ENCODE results near the gene HOXD12. TPM values are rescaled to one million over a fixed set of nuclear protein-coding genes. Genes with fewer than 3 reads are reported as not detected.

HOXD12 gene
- total RNA-seq, 1 experiment from 2014 or later, result 0.12 TPM

DNA sequence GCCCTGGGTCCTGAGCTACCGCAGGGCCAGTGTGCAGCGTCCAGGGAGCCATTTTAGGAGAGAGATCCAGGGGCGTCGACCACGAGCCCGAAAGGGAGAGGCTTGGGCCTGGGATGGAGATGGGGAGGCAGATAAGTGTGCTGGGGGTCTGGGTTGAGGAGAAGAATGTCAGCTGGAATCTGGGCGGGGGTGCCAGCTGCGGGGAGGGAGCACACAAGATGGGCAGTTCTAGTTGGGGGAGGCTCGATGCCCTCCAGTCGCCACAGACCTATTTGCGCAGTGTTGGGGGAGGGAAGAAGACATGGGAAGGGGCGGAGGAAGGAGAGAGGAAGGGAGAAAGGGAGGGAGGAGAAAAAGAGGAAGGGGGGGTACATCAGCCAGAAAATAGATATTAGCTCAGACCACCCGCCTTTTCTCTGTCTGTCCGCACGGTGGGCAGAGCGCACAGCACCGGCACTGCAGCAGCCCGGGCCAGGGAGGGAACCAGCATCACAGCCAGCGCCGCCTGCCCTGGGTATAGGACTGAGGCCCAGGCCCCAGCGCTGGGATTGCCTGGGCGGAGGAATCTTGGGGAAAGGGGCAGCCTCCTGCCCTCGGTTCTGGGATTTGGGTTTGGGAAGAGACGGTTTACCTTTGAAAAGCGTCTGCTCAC, 5.6 kb downstream of the HOXD12 start:
- DNase-seq (ENCODE audit: low read depth), result peak; percentile 51

- DNase-seq (ENCODE audit: low read depth), result no peak
Measured at GRCh38 chr2:176105730-176106580, 6.4 kb downstream of the HOXD12 start.

DNA sequence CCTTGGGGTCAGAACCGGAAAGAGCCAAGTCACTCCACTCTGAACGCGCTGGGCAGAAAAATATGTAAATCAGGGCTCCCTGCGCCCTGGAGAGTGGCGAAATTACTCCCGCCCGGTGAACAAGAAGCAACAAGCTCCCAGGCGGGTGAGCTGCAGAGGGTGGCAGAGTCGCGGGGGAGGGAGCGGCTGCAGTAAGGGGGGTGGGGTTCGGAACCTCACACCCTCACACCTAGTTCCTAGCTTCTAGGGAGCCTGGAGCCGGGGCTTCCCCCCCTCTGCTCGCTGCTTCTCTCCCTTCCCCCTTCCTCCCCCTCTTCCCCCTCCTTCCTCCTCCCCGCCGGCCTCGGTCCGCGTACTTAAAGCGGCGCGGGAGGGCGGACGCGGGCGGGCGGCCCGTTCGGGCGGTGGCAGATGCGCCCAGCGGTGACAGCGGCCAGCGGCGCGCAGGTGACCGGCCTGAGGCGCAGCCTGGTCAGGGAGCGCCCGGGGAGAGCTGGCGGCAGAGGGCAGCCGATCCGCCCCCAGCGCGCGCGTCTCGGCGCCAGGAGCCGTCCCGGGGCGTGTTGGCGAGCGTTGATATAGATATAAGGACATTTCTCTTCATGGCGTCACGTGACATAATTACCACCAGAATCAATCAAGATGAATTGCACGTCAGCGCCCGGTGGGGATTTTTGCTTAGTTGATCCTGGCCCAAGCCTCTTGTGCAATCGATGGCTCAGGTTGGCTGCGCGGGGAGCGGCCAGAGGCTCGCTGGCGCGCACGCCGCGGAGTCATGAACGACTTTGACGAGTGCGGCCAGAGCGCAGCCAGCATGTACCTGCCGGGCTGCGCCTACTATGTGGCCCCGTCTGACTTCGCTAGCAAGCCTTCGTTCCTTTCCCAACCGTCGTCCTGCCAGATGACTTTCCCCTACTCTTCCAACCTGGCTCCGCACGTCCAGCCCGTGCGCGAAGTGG, 7.3 kb downstream of the HOXD12 start, which contains the start of gene HOXD11:
Gene HOXD11, plus strand, starts transcription at position 700 of the 959 bp plus-strand sequence. Its CDS starts 76 bp downstream, at position 776.
- peak; percentile 57 for DNase-seq (ENCODE audit: low read depth)

DNA sequence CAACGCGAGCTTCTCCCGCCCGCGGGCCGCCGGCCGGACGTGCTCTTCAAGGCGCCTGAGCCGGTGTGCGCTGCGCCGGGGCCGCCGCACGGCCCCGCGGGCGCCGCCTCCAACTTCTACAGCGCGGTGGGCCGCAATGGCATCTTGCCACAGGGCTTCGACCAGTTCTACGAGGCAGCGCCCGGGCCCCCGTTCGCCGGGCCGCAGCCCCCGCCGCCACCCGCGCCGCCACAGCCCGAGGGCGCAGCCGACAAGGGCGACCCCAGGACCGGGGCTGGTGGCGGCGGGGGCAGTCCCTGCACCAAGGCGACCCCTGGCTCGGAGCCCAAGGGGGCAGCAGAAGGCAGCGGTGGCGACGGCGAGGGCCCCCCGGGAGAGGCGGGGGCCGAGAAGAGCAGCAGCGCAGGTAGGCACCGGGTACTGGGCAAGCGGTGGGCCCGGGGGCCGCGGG, 8.2 kb downstream of the HOXD12 start:
- no peak for DNase-seq (ENCODE audit: low read depth)

DNA sequence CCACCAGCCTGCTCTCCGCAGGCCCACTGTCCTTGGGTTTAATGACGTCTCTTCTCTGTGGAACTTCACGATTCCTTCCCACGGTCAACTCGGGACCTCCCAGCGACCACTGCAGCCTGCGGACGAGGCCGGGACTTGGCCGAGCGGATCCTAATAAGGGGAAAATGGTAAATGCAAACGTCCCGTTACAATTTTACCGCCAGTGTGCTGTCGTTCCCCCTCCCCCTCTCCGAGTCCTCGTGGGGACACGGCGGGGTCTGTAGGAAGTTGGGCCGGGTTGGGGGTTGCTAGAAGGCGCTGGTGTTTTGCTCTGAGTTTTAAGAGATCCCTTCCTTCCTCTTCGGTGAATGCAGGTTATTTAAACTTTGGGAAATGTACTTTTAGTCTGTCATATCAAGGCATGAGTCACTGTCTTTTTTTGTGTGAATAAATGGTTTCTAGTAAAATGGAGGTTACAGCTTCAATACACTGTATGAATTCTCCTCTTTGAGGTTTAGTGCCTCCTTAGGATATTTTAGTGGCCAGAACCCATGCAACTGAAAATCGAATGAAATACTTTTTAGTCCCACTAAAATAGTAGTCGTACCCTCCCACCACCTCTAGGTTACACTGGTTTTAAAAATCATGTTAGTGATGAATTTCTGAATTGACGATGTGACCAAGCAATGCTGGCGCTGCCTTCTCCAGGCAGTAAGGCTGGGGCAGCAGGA, 9.8 kb downstream of the HOXD12 start:
- no peak for DNase-seq (ENCODE audit: low read depth)

DNA sequence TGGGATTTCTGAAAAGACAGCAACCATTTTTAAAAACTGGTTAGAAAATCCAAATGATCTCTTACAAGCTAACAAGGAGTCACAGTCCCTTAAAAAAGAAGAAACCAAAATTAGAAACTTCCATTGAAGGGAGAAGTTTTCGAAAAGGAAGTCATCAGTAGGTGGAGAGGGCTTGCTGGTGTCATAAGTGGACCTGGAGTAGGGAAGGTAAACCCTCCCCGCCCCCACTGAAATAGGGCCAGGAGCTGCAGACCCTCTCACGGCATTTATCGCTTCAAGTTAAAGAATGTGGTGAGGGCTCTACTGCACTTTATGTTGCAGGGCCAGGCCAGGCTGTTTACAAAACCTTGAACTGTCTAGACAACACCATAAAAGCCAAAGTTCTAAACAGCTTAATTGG, 10.4 kb downstream of the HOXD12 start:
- no peak for DNase-seq (ENCODE audit: low read depth)

DNA sequence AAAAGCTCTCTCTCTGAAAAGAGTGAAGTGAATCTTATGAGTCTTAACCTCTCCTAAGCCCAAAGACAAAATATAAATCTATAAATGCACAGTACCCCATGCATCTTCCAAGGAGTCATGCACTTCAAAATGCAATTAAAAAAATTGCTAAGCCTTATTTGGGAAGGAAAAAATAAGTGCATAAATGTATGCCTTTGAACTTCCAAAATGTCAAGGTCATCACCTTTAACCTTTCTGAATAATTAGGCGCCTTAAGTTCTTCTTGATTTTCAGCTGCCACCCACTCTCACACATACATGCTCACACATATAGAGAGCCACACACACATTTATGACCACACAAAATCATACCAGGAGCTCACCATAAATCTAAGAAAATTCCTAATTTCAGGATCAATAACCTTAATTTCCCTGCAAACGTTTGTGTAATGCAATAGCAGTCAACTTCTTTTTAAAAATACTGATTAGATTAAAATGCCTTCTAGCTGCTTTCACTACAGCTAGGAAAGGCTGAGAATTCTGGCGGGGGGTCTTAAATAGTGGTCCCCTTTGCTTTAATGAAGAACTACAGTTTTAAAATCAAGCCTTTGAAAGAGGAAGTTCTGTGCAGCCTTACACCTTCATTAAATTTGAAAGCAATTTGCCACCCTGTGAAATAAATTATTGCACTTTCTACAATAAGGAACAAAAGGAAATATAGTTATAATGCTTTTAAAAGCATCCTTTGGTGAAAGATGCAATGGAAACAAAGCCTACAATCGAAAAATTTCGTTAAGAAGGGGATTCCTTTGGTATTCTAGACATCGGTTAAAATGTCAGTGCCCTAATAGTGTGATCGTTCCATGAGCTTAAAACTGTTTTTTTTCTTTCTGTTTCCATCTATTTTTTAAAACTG, 11.1 kb downstream of the HOXD12 start:
- DNase-seq (ENCODE audit: low read depth), result no peak

DNA sequence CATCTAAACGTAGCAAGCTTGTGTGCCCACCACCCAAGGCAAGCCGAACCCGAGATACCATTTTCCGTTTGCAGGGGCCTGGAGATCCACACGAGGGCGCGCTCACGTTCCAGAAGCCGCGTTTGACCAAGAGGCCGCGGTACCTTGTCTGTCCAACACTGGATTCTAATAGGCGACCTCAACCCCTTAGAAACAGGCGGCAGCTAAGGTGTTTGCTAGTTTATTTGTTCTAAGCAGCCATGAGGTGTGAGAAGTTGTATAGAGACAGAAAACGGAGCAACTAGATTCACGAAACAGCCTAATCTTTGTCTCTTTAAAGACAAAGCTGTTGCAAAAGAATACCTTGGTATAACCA, 11.7 kb downstream of the HOXD12 start:
- DNase-seq (ENCODE audit: low read depth), result no peak

DNA sequence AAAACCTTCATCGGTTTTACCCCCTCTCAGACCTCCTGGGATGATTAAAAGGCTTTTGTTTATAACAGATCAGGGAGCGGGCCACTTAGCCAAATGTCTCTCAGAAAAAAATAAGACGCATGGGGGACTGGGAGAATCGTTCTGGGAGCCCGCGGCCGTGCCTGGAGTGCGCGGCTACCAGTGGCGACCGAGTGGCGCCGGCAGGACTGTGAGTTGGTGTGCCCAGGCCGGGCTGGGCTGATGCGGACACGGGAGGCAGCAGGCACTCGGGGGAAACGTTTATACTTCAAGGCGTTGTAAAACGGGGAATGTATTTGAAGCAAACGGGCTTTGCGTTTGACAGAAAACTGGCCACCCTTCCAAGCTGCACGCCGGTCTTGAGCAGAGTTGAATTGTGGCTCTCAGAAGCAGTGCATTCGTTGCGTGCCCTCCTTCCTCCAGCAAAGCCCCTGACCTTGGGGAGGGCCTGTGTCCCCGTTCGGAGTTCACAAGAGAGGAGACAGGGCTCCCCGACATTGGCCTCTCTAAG, 12.3 kb downstream of the HOXD12 start:
- DNase-seq (ENCODE audit: low read depth), result no peak

GRCh38 chr2:176112375-176113302, 13.0 kb downstream of the HOXD12 start:
- no peak for DNase-seq (ENCODE audit: low read depth)

GRCh38 chr2:176114120-176114929, 14.7 kb downstream of the HOXD12 start:
- no peak for DNase-seq (ENCODE audit: low read depth)

DNA sequence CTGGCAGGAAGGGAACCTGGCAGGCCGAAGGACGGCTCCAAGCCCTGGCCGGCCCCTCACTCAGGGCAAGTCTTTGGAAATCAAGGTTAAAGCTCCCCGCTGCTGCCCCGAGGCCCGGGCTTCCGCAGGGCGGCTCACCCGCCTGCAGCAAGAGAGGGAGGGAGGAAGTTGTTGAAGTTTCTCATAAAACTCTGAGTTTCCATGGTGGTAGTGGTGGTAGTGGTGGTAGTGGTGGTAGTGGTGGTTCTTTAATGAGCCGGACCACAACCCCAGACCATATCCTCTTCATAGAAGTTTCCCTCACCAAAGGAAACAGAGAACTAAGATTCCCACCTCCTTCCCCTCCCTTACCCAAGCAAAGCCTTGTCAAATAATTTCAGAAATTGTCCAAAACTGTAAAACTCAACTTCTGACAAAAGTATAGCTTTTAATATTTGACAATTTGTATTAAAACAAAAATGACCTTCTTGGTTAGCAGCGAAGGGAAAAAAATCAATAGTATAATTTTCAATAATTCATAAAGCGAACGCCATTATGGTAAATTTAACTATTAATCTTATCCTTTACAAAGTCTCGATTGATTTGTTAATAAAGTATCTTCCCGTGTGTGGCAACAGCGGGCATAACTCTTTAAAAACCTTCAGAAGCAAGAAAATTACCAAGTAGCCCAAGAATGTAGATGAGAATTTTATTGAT, 15.5 kb downstream of the HOXD12 start:
- DNase-seq (ENCODE audit: low read depth), result no peak

GRCh38 chr2:176115883-176116813, 16.6 kb downstream of the HOXD12 start, which contains the start of gene HOXD10:
TSS of gene HOXD10 (plus strand) at chr2:176116778. CDS start at chr2:176116834, 56 bp downstream.
- no peak for DNase-seq (ENCODE audit: low read depth)

DNA sequence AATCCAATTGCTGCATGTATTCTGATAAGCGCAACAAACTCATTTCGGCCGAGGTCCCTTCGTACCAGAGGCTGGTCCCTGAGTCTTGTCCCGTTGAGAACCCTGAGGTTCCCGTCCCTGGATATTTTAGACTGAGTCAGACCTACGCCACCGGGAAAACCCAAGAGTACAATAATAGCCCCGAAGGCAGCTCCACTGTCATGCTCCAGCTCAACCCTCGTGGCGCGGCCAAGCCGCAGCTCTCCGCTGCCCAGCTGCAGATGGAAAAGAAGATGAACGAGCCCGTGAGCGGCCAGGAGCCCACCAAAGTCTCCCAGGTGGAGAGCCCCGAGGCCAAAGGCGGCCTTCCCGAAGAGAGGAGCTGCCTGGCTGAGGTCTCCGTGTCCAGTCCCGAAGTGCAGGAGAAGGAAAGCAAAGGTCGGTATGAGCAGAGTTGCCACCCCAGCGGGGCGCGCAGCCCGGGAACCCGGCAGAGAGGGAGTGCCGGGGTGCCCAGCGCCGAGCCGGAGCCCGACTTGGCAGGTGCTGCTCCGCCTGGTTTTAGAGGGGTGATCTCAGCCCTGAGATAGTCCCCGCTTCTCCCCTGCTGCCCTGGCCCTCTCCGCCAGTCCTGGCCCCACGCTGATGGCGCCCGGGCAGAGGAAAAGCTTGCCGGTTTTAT, 17.7 kb downstream of the HOXD12 start:
- no peak for DNase-seq (ENCODE audit: low read depth)

DNA sequence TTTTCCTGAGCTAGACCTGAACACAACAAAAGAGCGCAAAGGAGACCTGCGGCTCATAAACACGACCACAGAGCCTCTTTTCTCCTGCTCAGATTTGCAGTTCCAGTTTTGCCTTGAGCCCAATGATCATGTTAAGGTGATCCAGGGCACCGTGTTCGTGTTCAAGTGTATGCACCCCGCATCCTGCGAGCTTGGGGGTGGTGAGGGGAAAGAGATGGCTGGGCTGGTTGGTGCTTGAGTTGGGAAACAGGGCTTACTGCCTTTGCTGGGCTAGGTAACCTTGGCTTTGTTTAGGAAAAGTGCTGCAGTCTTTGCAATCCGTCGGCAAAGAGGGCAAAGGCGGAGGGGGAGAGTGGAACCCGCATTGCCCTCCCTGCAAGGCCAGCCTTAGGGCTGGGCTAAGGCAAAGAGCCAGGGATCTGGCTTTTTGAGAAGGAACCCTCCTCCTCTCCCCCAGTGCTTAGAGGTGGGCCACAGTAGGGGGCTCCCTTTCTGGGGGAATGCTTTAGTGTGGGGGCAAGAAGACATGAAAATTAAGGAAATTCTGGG, 18.3 kb downstream of the HOXD12 start:
- DNase-seq (ENCODE audit: low read depth), result no peak
